ENCODE measurements around the gene NLGN1. TPM values are rescaled to one million over a fixed set of nuclear protein-coding genes. Genes with fewer than 3 reads are reported as not detected.

The NLGN1 gene
- total RNA-seq, 1 donor from 2014 or later: 5.7 TPM

GRCh38 chr3:173825730-173826129 lies 428.2 kb downstream of the NLGN1 start:
- H3K4me3 ChIP-seq (ENCODE audit: low read length in 3 of 3): no peak overlapping the region
- H3K27ac ChIP-seq (ENCODE audit: low read depth, low read length): no peak overlapping the region
- H3K9me3 ChIP-seq (ENCODE audit: control insufficient read depth in 3 of 3, low read length in 3 of 3): no peaks in the 10 kb centered on the region
- H3K27me3 ChIP-seq (ENCODE audit: control insufficient read depth in 3 of 3, insufficient read depth in 3 of 3, low read length in 3 of 3): no peaks in the 10 kb centered on the region
- H3K4me1 ChIP-seq (ENCODE audit: control insufficient read depth in 3 of 3, insufficient read depth in 3 of 3, low read length in 3 of 3): no peaks in the 10 kb centered on the region
- H3K9ac ChIP-seq (ENCODE audit: low read depth in 1 of 3, low read length in 3 of 3): no peak overlapping the region
- no peaks in the 10 kb centered on the region for H3K36me3 ChIP-seq (ENCODE audit: control insufficient read depth in 3 of 3, insufficient read depth in 3 of 3, low read length in 3 of 3)

GRCh38 chr3:173826416-173826815 lies 428.9 kb downstream of the NLGN1 start:
- no peaks in the 10 kb centered on the region for H3K27me3 ChIP-seq (ENCODE audit: control insufficient read depth in 3 of 3, insufficient read depth in 3 of 3, low read length in 3 of 3)
- no peaks in the 10 kb centered on the region for H3K9me3 ChIP-seq (ENCODE audit: control insufficient read depth in 3 of 3, low read length in 3 of 3)
- H3K4me1 ChIP-seq (ENCODE audit: control insufficient read depth in 3 of 3, insufficient read depth in 3 of 3, low read length in 3 of 3): no peaks in the 10 kb centered on the region
- H3K36me3 ChIP-seq (ENCODE audit: control insufficient read depth in 3 of 3, insufficient read depth in 3 of 3, low read length in 3 of 3): no peaks in the 10 kb centered on the region
- no peak overlapping the region for H3K4me3 ChIP-seq (ENCODE audit: low read length in 3 of 3)
- H3K27ac ChIP-seq (ENCODE audit: low read depth, low read length): no peak overlapping the region
- no peak overlapping the region for H3K9ac ChIP-seq (ENCODE audit: low read depth in 1 of 3, low read length in 3 of 3)

GRCh38 chr3:173826901-173827609 lies 429.5 kb downstream of the NLGN1 start:
- no peaks in the 10 kb centered on the region for H3K4me1 ChIP-seq (ENCODE audit: control insufficient read depth in 3 of 3, insufficient read depth in 3 of 3, low read length in 3 of 3)

GRCh38 chr3:173838644-173839043 lies 441.1 kb downstream of the NLGN1 start:
- no peak overlapping the region for H3K27ac ChIP-seq (ENCODE audit: low read depth, low read length)
- H3K36me3 ChIP-seq (ENCODE audit: control insufficient read depth in 3 of 3, insufficient read depth in 3 of 3, low read length in 3 of 3): no peaks in the 10 kb centered on the region
- no peak overlapping the region for H3K9ac ChIP-seq (ENCODE audit: low read depth in 1 of 3, low read length in 3 of 3)
- H3K4me3 ChIP-seq (ENCODE audit: low read length in 3 of 3): no peak overlapping the region
- no peaks in the 10 kb centered on the region for H3K4me1 ChIP-seq (ENCODE audit: control insufficient read depth in 3 of 3, insufficient read depth in 3 of 3, low read length in 3 of 3)
- H3K27me3 ChIP-seq (ENCODE audit: control insufficient read depth in 3 of 3, insufficient read depth in 3 of 3, low read length in 3 of 3): no peaks in the 10 kb centered on the region
- no peaks in the 10 kb centered on the region for H3K9me3 ChIP-seq (ENCODE audit: control insufficient read depth in 3 of 3, low read length in 3 of 3)

More at GRCh38 chr3:173826901-173827609, 429.5 kb downstream of the NLGN1 start:
- Histone ChIP-seq H3K9ac (ENCODE audit: low read depth in 1 of 3, low read length in 3 of 3) (no peak overlapping the region), H3K9me3 (ENCODE audit: control insufficient read depth in 3 of 3, low read length in 3 of 3) (no peaks in the 10 kb centered on the region), H3K36me3 (ENCODE audit: control insufficient read depth in 3 of 3, insufficient read depth in 3 of 3, low read length in 3 of 3) (no peaks in the 10 kb centered on the region), H3K4me3 (ENCODE audit: low read length in 3 of 3) (no peak overlapping the region), H3K27me3 (ENCODE audit: control insufficient read depth in 3 of 3, insufficient read depth in 3 of 3, low read length in 3 of 3) (no peaks in the 10 kb centered on the region), H3K27ac (ENCODE audit: low read depth, low read length) (no peak overlapping the region)

GRCh38 chr3:173839859-173840258 lies 442.3 kb downstream of the NLGN1 start:
- no peaks in the 10 kb centered on the region for H3K36me3 ChIP-seq (ENCODE audit: control insufficient read depth in 3 of 3, insufficient read depth in 3 of 3, low read length in 3 of 3)
- H3K9me3 ChIP-seq (ENCODE audit: control insufficient read depth in 3 of 3, low read length in 3 of 3): no peaks in the 10 kb centered on the region
- no peaks in the 10 kb centered on the region for H3K27me3 ChIP-seq (ENCODE audit: control insufficient read depth in 3 of 3, insufficient read depth in 3 of 3, low read length in 3 of 3)
- H3K4me1 ChIP-seq (ENCODE audit: control insufficient read depth in 3 of 3, insufficient read depth in 3 of 3, low read length in 3 of 3): no peaks in the 10 kb centered on the region
- no peak overlapping the region for H3K9ac ChIP-seq (ENCODE audit: low read depth in 1 of 3, low read length in 3 of 3)
- no peak overlapping the region for H3K27ac ChIP-seq (ENCODE audit: low read depth, low read length)
- H3K4me3 ChIP-seq (ENCODE audit: low read length in 3 of 3): no peak overlapping the region

- no peaks in the 10 kb centered on the region for H3K36me3 ChIP-seq (ENCODE audit: control insufficient read depth in 3 of 3, insufficient read depth in 3 of 3, low read length in 3 of 3)
- H3K27ac ChIP-seq (ENCODE audit: low read depth, low read length): no peak overlapping the region
- H3K9me3 ChIP-seq (ENCODE audit: control insufficient read depth in 3 of 3, low read length in 3 of 3): no peaks in the 10 kb centered on the region
- no peak overlapping the region for H3K9ac ChIP-seq (ENCODE audit: low read depth in 1 of 3, low read length in 3 of 3)
- no peak overlapping the region for H3K4me3 ChIP-seq (ENCODE audit: low read length in 3 of 3)
- no peaks in the 10 kb centered on the region for H3K27me3 ChIP-seq (ENCODE audit: control insufficient read depth in 3 of 3, insufficient read depth in 3 of 3, low read length in 3 of 3)
- H3K4me1 ChIP-seq (ENCODE audit: control insufficient read depth in 3 of 3, insufficient read depth in 3 of 3, low read length in 3 of 3): no peaks in the 10 kb centered on the region
Observed at GRCh38 chr3:173841334-173841733, 443.8 kb downstream of the NLGN1 start.

GRCh38 chr3:173843060-173843459 lies 445.5 kb downstream of the NLGN1 start:
- no peak overlapping the region for H3K9ac ChIP-seq (ENCODE audit: low read depth in 1 of 3, low read length in 3 of 3)
- H3K4me3 ChIP-seq (ENCODE audit: low read length in 3 of 3): no peak overlapping the region
- H3K4me1 ChIP-seq (ENCODE audit: control insufficient read depth in 3 of 3, insufficient read depth in 3 of 3, low read length in 3 of 3): no peaks in the 10 kb centered on the region
- no peaks in the 10 kb centered on the region for H3K36me3 ChIP-seq (ENCODE audit: control insufficient read depth in 3 of 3, insufficient read depth in 3 of 3, low read length in 3 of 3)
- H3K27me3 ChIP-seq (ENCODE audit: control insufficient read depth in 3 of 3, insufficient read depth in 3 of 3, low read length in 3 of 3): no peaks in the 10 kb centered on the region
- H3K27ac ChIP-seq (ENCODE audit: low read depth, low read length): no peak overlapping the region
- no peaks in the 10 kb centered on the region for H3K9me3 ChIP-seq (ENCODE audit: control insufficient read depth in 3 of 3, low read length in 3 of 3)

GRCh38 chr3:173846584-173846983 lies 449.0 kb downstream of the NLGN1 start:
- Histone ChIP-seq H3K9me3 (ENCODE audit: control insufficient read depth in 3 of 3, low read length in 3 of 3) (no peaks in the 10 kb centered on the region), H3K27me3 (ENCODE audit: control insufficient read depth in 3 of 3, insufficient read depth in 3 of 3, low read length in 3 of 3) (no peaks in the 10 kb centered on the region), H3K4me3 (ENCODE audit: low read length in 3 of 3) (no peak overlapping the region), H3K36me3 (ENCODE audit: control insufficient read depth in 3 of 3, insufficient read depth in 3 of 3, low read length in 3 of 3) (no peaks in the 10 kb centered on the region), H3K4me1 (ENCODE audit: control insufficient read depth in 3 of 3, insufficient read depth in 3 of 3, low read length in 3 of 3) (no peaks in the 10 kb centered on the region), H3K9ac (ENCODE audit: low read depth in 1 of 3, low read length in 3 of 3) (no peak overlapping the region), H3K27ac (ENCODE audit: low read depth, low read length) (no peak overlapping the region)

GRCh38 chr3:173849489-173849888 lies 451.9 kb downstream of the NLGN1 start:
- no peak overlapping the region for H3K27ac ChIP-seq (ENCODE audit: low read depth, low read length)
- H3K4me1 ChIP-seq (ENCODE audit: control insufficient read depth in 3 of 3, insufficient read depth in 3 of 3, low read length in 3 of 3): no peaks in the 10 kb centered on the region
- H3K9me3 ChIP-seq (ENCODE audit: control insufficient read depth in 3 of 3, low read length in 3 of 3): no peaks in the 10 kb centered on the region
- no peaks in the 10 kb centered on the region for H3K27me3 ChIP-seq (ENCODE audit: control insufficient read depth in 3 of 3, insufficient read depth in 3 of 3, low read length in 3 of 3)
- H3K4me3 ChIP-seq (ENCODE audit: low read length in 3 of 3): no peak overlapping the region
- no peaks in the 10 kb centered on the region for H3K36me3 ChIP-seq (ENCODE audit: control insufficient read depth in 3 of 3, insufficient read depth in 3 of 3, low read length in 3 of 3)
- H3K9ac ChIP-seq (ENCODE audit: low read depth in 1 of 3, low read length in 3 of 3): no peak overlapping the region

GRCh38 chr3:173857154-173857553 lies 459.6 kb downstream of the NLGN1 start:
- H3K9ac ChIP-seq (ENCODE audit: low read depth in 1 of 3, low read length in 3 of 3): no peak overlapping the region
- H3K4me3 ChIP-seq (ENCODE audit: low read length in 3 of 3): no peak overlapping the region
- no peak overlapping the region for H3K27ac ChIP-seq (ENCODE audit: low read depth, low read length)
- H3K9me3 ChIP-seq (ENCODE audit: control insufficient read depth in 3 of 3, low read length in 3 of 3): no peaks in the 10 kb centered on the region
- no peaks in the 10 kb centered on the region for H3K36me3 ChIP-seq (ENCODE audit: control insufficient read depth in 3 of 3, insufficient read depth in 3 of 3, low read length in 3 of 3)
- no peaks in the 10 kb centered on the region for H3K27me3 ChIP-seq (ENCODE audit: control insufficient read depth in 3 of 3, insufficient read depth in 3 of 3, low read length in 3 of 3)
- no peaks in the 10 kb centered on the region for H3K4me1 ChIP-seq (ENCODE audit: control insufficient read depth in 3 of 3, insufficient read depth in 3 of 3, low read length in 3 of 3)
